GM18498 (cell line): ENCODE data around the gene SCN1A.
"Not testable (repeated sequence)": the region's sequence is repeated elsewhere in the genome, so short reads cannot be mapped to it uniquely, and the experiment has no call there.

Source experiments
- ATAC-seq: cut with Tn5 transposase; IDR thresholded peaks from one replicate; pipeline ENCODE4 v1.9.1; 2021; ENCODE audit warnings: mild to moderate bottlenecking, moderate library complexity; ENCODE audit not compliant: unreplicated experiment

The SCN1A gene

GRCh38 chr2:166127217-166128155, at the start of gene SCN1A:
Gene SCN1A, minus strand, starts transcription at chr2:166128020. Its CDS starts 54,399 bp downstream, at chr2:166073621.
- ATAC-seq, result no peak

- no peak for ATAC-seq
These were observed 45.4 kb upstream of the SCN1A start for GRCh38 chr2:166173263-166173662.

- ATAC-seq, result no peak
These were observed 43.4 kb upstream of the SCN1A start for GRCh38 chr2:166171216-166171615.

- no peak for ATAC-seq
These were observed 42.5 kb upstream of the SCN1A start for GRCh38 chr2:166170356-166170755.

- ATAC-seq, result no peak
These were observed 39.6 kb upstream of the SCN1A start for GRCh38 chr2:166167449-166167848.

GRCh38 chr2:166163775-166164174, 36.0 kb upstream of the SCN1A start:
- ATAC-seq, result no peak

GRCh38 chr2:166158546-166158945, 30.7 kb upstream of the SCN1A start:
- ATAC-seq, result no peak

GRCh38 chr2:166157578-166157977, 29.8 kb upstream of the SCN1A start:
- ATAC-seq, result no peak

- ATAC-seq, result no peak
These were observed 29.2 kb upstream of the SCN1A start for GRCh38 chr2:166156985-166157490.

GRCh38 chr2:166155589-166155988, 27.8 kb upstream of the SCN1A start:
- no peak for ATAC-seq

- ATAC-seq, result no peak
These were observed 27.0 kb upstream of the SCN1A start for GRCh38 chr2:166154685-166155338.

GRCh38 chr2:166152064-166152463, 24.2 kb upstream of the SCN1A start:
- ATAC-seq, result no peak

- ATAC-seq, result no peak
These were observed 20.9 kb upstream of the SCN1A start for GRCh38 chr2:166148500-166149400.

- no peak for ATAC-seq
These were observed 20.1 kb upstream of the SCN1A start for GRCh38 chr2:166147883-166148282.

GRCh38 chr2:166144071-166144470, 16.3 kb upstream of the SCN1A start:
- no peak for ATAC-seq

- ATAC-seq, result no peak
These were observed 13.1 kb upstream of the SCN1A start for GRCh38 chr2:166140932-166141331.

- ATAC-seq, result no peak
These were observed 12.7 kb upstream of the SCN1A start for GRCh38 chr2:166140475-166140874.

GRCh38 chr2:166139479-166139878, 11.7 kb upstream of the SCN1A start:
- ATAC-seq, result not testable (repeated sequence)

GRCh38 chr2:166138667-166139066, 10.8 kb upstream of the SCN1A start:
- no peak for ATAC-seq

- ATAC-seq, result no peak
These were observed 10.3 kb upstream of the SCN1A start for GRCh38 chr2:166138144-166138543.

- no peak for ATAC-seq
These were observed 9.5 kb upstream of the SCN1A start for GRCh38 chr2:166137331-166137730.
